Measurements from ENCODE around the gene NLRC5. TPM values are rescaled to one million over a fixed set of nuclear protein-coding genes. Genes with fewer than 3 reads are reported as not detected.

Gene NLRC5, protein sequence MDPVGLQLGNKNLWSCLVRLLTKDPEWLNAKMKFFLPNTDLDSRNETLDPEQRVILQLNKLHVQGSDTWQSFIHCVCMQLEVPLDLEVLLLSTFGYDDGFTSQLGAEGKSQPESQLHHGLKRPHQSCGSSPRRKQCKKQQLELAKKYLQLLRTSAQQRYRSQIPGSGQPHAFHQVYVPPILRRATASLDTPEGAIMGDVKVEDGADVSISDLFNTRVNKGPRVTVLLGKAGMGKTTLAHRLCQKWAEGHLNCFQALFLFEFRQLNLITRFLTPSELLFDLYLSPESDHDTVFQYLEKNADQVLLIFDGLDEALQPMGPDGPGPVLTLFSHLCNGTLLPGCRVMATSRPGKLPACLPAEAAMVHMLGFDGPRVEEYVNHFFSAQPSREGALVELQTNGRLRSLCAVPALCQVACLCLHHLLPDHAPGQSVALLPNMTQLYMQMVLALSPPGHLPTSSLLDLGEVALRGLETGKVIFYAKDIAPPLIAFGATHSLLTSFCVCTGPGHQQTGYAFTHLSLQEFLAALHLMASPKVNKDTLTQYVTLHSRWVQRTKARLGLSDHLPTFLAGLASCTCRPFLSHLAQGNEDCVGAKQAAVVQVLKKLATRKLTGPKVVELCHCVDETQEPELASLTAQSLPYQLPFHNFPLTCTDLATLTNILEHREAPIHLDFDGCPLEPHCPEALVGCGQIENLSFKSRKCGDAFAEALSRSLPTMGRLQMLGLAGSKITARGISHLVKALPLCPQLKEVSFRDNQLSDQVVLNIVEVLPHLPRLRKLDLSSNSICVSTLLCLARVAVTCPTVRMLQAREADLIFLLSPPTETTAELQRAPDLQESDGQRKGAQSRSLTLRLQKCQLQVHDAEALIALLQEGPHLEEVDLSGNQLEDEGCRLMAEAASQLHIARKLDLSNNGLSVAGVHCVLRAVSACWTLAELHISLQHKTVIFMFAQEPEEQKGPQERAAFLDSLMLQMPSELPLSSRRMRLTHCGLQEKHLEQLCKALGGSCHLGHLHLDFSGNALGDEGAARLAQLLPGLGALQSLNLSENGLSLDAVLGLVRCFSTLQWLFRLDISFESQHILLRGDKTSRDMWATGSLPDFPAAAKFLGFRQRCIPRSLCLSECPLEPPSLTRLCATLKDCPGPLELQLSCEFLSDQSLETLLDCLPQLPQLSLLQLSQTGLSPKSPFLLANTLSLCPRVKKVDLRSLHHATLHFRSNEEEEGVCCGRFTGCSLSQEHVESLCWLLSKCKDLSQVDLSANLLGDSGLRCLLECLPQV (N-terminal part only)
- 134 TPM for polyA plus RNA-seq

- peak within 1 kb of the TSS; percentile 98 to 99 (median 98) for H3K27ac Mint-ChIP-seq
- H3K9me3 Mint-ChIP-seq: no peaks in the 10 kb centered on the region
- H3K4me1 Mint-ChIP-seq: peaks cover 44 to 72% (median 60%) of the 10 kb centered on the region in 3 donors
- H3K27me3 Mint-ChIP-seq: no peaks in the 10 kb centered on the region
- H3K4me3 Mint-ChIP-seq: peak within 1 kb of the TSS; percentile 99 to 100 (median 100)
- H3K36me3 Mint-ChIP-seq: peaks cover 19% of the 10 kb centered on the region
These were observed at the start of gene NLRC5 for GRCh38 chr16:56988948-56989945. TSS of gene NLRC5 (plus strand) at chr16:56989557. CDS start at chr16:57020713, 31,156 bp downstream.

- H3K36me3 Mint-ChIP-seq: peaks cover 43% of the 10 kb centered on the region
- peaks cover 4% of the 10 kb centered on the region for H3K27me3 Mint-ChIP-seq
- H3K27ac Mint-ChIP-seq: peak overlapping the region in 2 of 3 donors; percentile 58 to 98
- peak overlapping the region in 3 of 4 donors; percentile 85 to 100 (median 91) for H3K4me3 Mint-ChIP-seq
- peaks cover 68 to 80% (median 79%) of the 10 kb centered on the region in 3 donors for H3K4me1 Mint-ChIP-seq
- H3K9me3 Mint-ChIP-seq: no peaks in the 10 kb centered on the region
These were observed 49.6 kb upstream of the NLRC5 start for GRCh38 chr16:56939801-56940200.

DNA sequence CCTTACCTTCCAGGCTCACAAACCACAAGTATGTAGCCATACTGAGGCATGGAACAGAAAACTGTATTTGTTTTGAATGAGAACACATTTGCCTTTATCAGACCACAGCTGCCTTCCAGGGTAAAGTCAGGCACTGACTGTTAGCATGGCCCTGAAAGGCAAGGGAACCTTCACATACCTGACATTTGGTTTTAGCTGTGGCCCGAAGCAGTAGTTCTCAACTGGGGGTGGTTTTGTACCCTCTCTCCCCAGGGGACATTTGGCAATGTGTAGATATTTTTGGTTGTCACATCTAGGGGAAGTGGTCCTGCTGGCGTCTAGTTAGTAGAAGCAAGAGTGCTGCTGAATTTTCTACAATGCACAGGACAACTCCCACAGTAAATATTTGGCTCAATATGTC is 48.3 kb upstream of the NLRC5 start:
- no peaks in the 10 kb centered on the region for H3K9me3 Mint-ChIP-seq
- H3K27ac Mint-ChIP-seq: peak overlapping the region; percentile 58 to 98 (median 76)

DNA sequence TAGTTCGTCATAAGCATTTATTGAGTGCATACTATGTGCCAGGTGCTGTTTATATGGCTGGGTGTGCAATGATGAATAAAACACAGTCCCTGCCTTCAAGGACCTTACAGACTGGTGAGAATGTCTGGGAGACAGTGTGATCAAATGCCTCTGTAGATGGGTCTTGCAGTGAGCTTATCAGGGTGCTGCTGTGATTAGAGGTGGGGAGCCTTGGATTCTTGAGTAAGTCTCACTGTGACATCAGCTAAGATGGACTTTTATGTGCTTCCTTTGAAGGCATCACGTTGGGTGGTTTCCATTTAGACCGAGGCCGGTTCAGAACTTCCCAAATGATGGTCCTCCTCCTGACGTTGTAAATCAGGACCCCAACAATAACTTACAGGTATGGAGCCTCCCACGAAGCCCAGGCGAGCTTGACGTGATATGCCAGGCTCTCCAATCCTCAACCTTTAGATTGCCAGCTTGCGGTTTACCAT is 47.5 kb upstream of the NLRC5 start:
- Mint-ChIP-seq H3K36me3 (peaks cover 29% of the 10 kb centered on the region), H3K27me3 (peaks cover 4% of the 10 kb centered on the region), H3K4me3 (peak overlapping the region in 3 of 4 donors; percentile 76 to 84 (median 77)), H3K27ac (peak overlapping the region; percentile 80 to 98 (median 97)), H3K9me3 (no peaks in the 10 kb centered on the region), H3K4me1 (peaks cover 61 to 68% (median 68%) of the 10 kb centered on the region in 3 donors)

More for the DNA sequence above, 48.3 kb upstream of the NLRC5 start:
- Mint-ChIP-seq H3K27me3 (peaks cover 4% of the 10 kb centered on the region), H3K4me1 (peaks cover 61 to 72% (median 71%) of the 10 kb centered on the region in 3 donors), H3K4me3 (peak overlapping the region; percentile 44 to 100 (median 84)), H3K36me3 (peaks cover 34% of the 10 kb centered on the region)

DNA sequence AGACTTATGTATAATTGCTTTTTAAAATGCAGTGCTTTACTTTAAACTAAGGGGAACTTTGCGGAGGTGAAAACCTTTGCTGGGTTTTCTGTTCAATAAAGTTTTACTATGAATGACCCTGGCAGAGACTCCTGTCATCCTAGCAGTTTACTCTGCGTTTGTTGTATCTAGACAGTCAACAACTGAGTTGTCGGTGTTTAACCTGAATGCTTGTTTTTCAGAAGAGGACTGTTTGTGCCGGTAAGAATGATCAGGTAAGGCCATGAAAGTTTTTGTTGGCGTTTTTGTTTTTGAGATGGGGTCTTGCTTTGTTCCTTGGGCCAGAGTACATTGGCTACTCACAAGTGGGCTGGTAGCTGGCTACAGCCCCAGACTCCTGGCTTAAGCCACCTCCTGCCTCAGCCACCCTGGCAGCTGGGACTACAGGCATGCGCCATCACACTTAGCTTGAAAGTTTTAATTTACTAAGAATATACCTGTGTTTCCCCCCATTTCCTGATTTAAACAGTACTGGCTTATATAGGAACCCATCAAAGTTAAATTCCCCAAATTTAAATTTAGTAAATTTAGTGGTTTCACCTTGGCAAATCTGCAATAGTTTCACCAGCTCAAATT is 45.5 kb upstream of the NLRC5 start:
- no peaks in the 10 kb centered on the region for H3K9me3 Mint-ChIP-seq
- H3K4me1 Mint-ChIP-seq: peaks cover 48 to 58% (median 55%) of the 10 kb centered on the region in 3 donors
- H3K4me3 Mint-ChIP-seq: peak overlapping the region in 2 of 4 donors; percentile 39 to 77
- H3K27ac Mint-ChIP-seq: peak overlapping the region; percentile 80 to 98 (median 97)
- H3K27me3 Mint-ChIP-seq: peaks cover 2% of the 10 kb centered on the region
- H3K36me3 Mint-ChIP-seq: peaks cover 17% of the 10 kb centered on the region

GRCh38 chr16:56944954-56945839 is 44.2 kb upstream of the NLRC5 start:
- peaks cover 35 to 55% (median 50%) of the 10 kb centered on the region in 3 donors for H3K4me1 Mint-ChIP-seq
- H3K36me3 Mint-ChIP-seq: peaks cover 9% of the 10 kb centered on the region
- H3K9me3 Mint-ChIP-seq: no peaks in the 10 kb centered on the region
- peak overlapping the region; percentile 80 to 97 (median 80) for H3K27ac Mint-ChIP-seq
- H3K27me3 Mint-ChIP-seq: no peaks in the 10 kb centered on the region
- peak overlapping the region in 2 of 4 donors; percentile 12 to 64 for H3K4me3 Mint-ChIP-seq

GRCh38 chr16:56945847-56946527 is 43.4 kb upstream of the NLRC5 start:
- Mint-ChIP-seq H3K9me3 (no peaks in the 10 kb centered on the region), H3K36me3 (peaks cover 9% of the 10 kb centered on the region), H3K27me3 (no peaks in the 10 kb centered on the region), H3K27ac (peak overlapping the region; percentile 54 to 92 (median 80)), H3K4me1 (peaks cover 37 to 55% (median 51%) of the 10 kb centered on the region in 3 donors), H3K4me3 (peak overlapping the region in 1 of 4 donors; percentile 39)

DNA sequence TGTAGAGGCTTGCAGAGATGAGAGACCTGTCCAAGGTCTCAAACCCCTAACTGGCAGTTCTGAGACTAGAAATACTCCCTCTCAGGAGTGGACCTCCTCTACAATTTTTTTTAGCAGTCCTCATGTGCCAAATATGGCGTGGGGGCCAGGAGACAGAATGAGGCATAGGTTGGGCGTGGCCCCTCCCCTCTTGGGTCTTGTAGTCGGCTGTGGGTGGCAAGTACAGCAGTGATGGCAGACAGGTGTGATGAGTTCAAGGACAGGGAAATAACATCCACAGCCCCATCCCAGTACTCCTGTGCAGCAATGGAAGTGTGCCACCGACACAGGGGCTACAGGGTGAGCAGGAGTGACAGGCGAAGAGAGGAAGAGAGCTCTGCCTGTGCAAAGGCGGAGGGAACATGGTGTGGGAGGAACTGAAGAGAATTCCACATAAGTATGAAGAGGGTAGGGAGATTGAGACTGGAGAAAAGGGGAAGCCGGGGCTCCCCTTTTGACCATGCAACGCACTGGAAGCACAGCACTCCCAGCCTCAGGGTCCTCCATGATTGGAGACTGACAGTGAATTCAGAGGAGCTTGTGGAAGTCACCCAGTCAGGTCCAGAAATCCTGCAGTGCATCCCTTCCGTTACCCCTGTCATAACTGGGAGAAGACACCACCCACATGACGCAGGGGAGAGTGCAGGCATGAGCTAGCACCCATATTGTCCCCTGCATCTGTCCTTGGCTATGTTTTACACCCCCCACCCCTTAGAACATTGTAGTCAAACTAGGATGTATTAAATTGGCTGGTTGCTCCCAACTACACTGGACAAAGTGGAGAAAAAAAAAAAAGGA is 42.4 kb upstream of the NLRC5 start:
- Mint-ChIP-seq H3K36me3 (peaks cover 8% of the 10 kb centered on the region), H3K4me1 (peaks cover 37 to 57% (median 51%) of the 10 kb centered on the region in 3 donors), H3K9me3 (no peaks in the 10 kb centered on the region), H3K4me3 (no peak overlapping the region), H3K27me3 (no peaks in the 10 kb centered on the region), H3K27ac (peak overlapping the region; percentile 67 to 92 (median 80))

- H3K27ac Mint-ChIP-seq: peak overlapping the region; percentile 67 to 92 (median 80)
- peaks cover 31 to 56% (median 45%) of the 10 kb centered on the region in 3 donors for H3K4me1 Mint-ChIP-seq
- no peak overlapping the region for H3K4me3 Mint-ChIP-seq
- H3K9me3 Mint-ChIP-seq: no peaks in the 10 kb centered on the region
- no peaks in the 10 kb centered on the region for H3K27me3 Mint-ChIP-seq
- peaks cover 4% of the 10 kb centered on the region for H3K36me3 Mint-ChIP-seq
These were observed 41.8 kb upstream of the NLRC5 start for GRCh38 chr16:56947604-56947995.

- H3K36me3 Mint-ChIP-seq: peaks cover 2% of the 10 kb centered on the region
- no peaks in the 10 kb centered on the region for H3K27me3 Mint-ChIP-seq
- H3K4me3 Mint-ChIP-seq: no peak overlapping the region
- H3K9me3 Mint-ChIP-seq: no peaks in the 10 kb centered on the region
- peaks cover 25 to 50% (median 41%) of the 10 kb centered on the region in 3 donors for H3K4me1 Mint-ChIP-seq
- H3K27ac Mint-ChIP-seq: peak overlapping the region in 2 of 3 donors; percentile 22 to 51
These were observed 41.1 kb upstream of the NLRC5 start for GRCh38 chr16:56948234-56948633.

DNA sequence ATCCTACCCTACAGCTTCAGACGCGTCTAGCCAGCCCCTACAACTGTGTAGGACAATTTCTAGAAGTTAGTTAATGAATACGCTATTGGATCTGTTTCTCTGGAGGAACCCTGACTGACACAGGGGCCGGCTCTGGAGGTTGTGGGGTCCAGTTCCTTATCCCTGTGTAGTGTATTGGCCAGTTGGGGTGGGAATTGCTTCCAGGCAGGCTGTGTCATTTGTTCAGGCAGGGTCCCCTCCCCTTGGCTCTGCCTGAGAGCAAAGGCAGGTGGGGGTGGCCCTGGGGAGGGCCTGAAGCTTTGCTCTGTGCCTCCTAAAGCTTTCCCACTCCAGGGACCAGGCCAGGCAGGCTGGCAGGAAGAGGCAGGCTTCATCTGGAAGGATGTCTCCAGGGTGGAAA is 39.3 kb upstream of the NLRC5 start:
- no peaks in the 10 kb centered on the region for H3K27me3 Mint-ChIP-seq
- H3K27ac Mint-ChIP-seq: peak overlapping the region in 2 of 3 donors; percentile 81 to 91
- H3K9me3 Mint-ChIP-seq: no peaks in the 10 kb centered on the region
- H3K4me3 Mint-ChIP-seq: peak overlapping the region in 3 of 4 donors; percentile 14 to 50 (median 18)
- H3K36me3 Mint-ChIP-seq: no peaks in the 10 kb centered on the region
- peaks cover 21 to 39% (median 28%) of the 10 kb centered on the region in 3 donors for H3K4me1 Mint-ChIP-seq

Measured in IgD-negative memory B cell (primary cell).